HG03095 (cell line): Measurements from ENCODE around the gene HIF3A.
"Not testable (repeated sequence)": the region's sequence is repeated elsewhere in the genome, so short reads cannot be mapped to it uniquely, and the experiment has no call there.

Source experiments
- ATAC-seq: cut with Tn5 transposase; IDR thresholded peaks from one replicate; pipeline ENCODE4 v1.9.1; 2021; ENCODE audit warnings: moderate library complexity; ENCODE audit not compliant: unreplicated experiment

Gene HIF3A

DNA sequence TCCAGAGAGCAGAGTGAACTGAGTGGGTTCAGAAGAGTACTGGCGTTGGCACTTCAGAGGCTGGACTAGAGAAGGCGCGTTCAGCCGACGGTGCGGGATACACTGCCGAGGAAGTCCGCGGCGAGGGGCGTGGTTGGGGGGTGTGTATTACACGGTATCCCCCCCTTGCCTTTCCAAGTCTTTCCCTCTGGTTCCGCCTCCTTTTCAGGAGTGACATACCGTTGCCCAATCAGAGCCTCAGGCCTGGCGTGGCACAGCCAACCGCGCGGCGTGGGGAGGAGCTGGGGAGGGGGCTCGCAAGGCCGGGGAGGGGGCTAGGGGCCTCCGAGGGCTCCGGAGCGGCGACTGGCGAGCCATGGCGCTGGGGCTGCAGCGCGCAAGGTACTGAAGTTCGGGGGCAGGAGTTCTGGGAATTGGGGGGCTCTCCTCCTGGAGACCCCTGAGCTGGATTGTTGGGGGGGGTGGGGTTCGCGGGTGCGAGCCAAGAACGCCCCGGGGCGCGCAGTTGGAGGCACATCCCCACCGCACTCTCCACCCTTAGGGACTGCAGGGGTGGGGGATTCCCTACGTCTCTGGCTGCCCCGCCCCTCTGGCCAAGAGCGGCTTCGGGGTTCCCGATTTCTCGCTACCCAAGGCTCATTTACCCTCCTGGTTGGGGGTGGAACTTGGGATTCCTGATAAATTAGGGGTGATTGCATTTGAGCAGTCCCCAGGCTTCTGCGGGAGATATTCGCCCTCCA, at the start of gene HIF3A:
HIF3A (plus strand) TSS at position 321 of the 740 bp plus-strand sequence; CDS start at position 356, 35 bp downstream.
- no peak for ATAC-seq

DNA sequence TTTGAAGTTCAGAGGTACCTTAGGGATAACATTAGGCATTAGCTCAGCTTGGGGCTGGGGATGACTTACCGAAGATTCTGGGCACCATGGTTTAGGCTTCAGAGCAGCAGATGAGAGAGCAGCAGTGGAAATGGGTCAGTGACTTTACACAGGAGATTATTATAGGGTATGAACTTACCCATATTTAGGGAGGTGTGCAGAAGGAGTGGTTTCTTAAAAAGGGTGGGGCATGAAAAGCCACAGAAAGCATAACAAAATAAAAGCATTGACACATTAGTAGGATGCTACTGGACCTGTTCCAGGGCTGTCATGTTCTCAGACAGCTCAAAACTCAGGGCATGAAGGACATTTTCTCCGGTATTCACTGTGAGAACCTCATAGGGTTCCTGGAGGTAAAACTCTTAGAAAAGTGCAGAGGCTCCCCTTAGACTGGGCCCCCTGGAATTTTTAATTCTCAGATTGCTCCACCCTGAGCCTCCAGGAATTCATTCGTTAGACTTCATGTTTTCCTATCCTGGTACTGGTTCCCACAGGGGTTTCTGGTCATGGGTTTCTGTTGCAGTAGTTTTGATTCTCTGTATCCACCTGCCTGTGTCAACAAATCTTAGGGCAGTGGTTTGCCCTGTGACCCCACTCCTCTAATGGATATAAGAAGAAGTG, 46.6 kb upstream of the HIF3A start:
- no peak for ATAC-seq

DNA sequence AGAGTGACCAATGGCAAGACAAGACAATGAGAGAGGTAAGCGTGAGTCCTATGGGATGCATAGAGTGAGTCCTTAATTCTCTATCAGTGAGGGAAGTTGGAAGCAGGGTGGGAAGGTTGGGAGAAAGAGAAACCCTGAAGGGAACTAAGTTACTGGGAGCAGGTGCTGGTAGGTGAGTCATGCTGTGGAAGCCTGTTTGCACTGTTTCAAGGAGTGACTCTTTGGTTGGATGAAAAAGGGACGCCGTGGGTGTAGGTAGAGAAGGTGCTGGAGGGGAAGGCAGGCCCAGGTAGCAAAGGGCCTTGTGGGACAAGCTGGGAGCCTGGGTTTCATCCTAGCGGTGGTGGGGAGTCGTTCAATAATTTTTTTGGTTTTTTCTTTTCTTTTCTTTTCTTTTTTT, 45.4 kb upstream of the HIF3A start:
- no peak for ATAC-seq

DNA sequence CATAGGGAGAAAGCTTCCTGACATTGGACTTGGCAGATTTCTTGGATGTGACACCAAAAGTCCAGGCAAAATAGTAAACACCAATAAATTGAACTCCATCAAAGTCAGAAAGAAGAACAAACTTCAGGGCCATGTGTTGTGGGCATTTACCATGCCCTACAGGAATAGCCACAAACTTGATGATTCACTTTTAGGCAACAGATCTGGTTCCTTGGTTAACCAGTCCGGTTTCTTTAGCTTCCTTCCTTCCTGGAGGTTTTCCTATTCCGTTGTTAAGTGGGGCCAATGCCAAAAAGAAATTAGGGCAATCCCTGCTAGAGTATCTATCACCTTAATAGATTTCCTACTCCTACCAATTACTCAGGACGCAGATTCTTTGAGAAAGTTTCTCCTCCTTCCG, 42.1 kb upstream of the HIF3A start:
- ATAC-seq = no peak

DNA sequence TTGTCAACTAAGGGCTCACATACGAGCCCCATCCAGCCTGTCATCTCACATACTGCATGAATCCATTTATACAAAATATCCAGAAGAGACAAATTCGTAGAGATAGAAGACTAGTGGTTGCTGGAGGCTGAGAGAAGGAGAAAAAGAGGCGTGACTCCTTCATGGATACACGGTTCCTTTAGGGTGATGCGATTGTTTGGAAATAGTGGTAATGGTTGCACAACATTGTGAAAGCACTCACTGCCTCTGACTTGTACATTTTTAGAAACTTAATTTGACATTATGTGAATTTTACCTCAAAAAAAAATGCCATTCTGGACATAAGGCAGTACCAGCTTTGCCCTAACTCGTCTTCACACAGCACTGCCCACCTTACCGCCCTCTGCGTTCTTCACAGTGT, 40.0 kb upstream of the HIF3A start:
- ATAC-seq = no peak

DNA sequence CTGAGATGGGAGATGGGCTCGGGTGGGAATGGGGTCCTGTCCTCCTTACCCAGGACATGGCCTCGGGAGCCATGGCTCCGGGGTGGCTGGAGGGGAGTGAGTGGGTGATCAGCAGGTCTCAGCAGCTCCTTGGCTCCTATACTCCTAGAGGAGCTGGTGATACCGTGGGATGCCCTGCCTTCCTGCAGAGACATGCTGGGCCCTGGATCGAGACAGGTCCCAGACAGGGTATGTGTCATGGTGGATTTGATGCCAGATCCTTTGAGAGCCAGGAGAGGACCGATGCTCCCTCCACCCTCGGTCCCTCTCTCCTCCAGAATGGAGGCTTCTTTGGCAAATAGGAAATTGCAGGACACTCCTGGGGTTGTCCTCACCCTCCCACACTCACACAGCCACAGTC, 35.3 kb upstream of the HIF3A start:
- not testable (repeated sequence) for ATAC-seq

DNA sequence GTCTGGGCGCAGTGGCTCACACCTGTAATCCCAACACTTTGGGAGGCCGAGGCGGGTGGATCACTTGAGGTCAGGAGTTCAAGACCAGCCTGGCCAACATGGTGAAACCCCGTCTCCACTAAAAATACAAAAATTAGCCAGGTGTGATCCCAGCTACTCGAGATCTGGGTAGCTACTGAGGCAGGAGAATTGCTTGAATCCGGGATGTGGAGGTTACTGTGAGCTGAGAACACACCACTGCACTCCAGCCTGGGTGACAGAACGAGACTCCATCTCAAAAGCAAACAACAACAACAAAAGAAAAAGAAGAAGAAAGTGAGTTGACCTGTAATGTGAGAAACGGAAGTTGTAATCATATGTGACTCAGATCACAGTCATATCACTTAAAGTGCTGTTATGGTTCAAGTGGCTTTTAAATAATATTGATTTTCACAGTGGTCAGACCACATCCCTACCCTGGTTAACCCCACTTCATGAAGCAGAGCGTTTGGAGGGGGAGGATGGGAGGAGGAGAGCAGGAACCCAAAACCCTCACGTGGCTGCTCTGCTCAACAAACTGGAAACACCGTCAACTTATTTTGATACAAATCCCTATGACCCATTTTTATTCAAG, 34.1 kb upstream of the HIF3A start:
- not testable (repeated sequence) for ATAC-seq

DNA sequence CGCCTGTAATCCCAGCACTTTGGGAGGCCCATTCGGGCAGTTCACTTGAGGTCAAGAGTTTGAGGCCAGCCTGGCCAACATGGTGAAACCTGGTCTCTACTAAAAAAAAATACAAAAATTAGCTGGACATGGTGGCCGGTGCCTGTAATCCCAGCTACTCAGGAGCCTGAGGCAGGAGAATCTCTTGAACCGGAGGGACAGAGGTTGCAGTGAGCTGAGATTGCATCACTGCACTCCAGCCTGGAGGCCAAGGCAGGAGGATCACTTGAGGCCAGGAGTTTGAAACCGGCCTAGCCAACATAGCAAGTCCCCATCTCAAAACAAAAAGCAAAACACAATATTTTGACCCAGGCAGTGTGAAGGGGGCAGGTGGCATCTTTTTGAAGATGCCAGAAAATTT, 32.0 kb upstream of the HIF3A start:
- not testable (repeated sequence) for ATAC-seq

DNA sequence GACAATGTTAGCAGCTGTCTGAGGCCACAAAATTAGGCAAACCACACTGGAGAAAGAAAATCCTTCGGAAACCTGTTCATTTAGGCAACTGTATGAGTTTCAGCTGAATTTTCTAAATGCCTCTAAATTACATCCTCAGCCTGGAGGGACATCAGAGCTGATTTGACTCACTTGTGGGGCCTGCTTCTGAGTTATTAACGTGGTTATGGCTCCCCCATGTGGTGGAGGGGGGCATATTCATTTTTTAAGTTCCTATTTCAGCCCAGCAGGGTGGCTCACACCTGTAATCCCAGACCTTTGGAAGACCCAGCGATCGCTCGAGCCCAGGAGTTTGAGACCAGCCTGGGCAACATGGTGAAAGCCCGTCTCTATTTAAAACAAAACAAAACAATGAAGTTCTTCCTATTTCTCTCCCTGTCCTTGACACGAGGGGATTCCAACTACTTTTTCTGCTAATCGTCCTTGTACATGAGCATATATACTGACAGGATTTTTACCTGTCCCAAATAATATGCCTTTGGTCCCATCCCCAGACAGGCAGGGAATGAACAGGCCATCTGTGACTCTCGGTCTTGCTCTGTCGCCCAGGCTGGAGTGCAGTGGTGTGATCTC, 31.5 kb upstream of the HIF3A start:
- no peak for ATAC-seq

DNA sequence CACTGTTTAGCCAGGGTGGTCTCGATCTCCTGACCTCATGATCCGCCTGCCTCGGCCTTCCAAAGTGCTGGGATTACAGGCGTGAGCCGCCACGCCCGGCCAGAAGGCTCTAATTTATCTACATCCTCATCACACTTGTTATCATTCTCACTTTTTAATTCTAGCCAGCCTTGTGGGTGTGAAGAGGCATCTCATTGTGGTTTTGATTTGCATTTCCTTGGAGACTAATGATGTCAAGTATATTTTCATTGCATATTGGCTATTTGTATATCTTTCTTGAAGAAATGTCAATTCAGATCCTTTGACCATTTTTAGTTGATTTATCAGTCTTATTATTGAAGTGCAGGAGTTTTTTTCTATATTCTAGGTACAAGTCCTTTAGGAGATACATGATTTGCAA, 27.7 kb upstream of the HIF3A start:
- no peak for ATAC-seq

DNA sequence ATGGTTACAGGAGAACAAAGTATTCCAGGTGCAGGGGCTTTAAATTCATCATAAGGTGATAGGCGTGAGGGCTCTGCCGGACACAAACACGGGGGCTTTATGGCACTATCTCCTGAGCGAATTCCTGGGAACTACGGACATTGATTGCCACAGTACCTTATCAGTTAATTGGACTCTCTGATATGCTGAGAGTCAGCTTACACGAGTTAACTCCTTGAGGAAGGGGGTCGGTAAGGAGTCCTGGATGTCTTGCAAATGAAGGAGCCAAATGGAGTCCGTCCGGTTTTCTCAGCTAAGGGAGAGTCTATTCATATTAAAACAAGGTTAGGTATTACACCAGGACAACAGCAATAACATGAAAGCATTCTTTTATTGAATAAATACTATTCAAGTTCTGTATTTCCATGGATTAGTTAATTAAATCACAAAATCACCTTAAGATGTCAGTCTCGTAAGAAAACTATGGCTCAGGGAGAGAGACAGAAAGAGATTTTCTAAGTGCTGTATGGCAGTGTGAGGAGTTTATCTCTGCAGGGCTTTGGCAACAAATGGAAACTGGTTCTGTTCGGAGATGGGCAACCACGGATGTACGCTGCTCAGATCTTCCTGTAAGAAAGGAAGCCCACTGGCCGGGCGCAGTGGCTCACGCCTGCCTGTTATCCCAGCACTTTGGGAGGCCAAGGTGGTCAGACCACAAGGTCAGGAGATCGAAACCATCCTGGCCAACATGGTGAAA, 26.2 kb upstream of the HIF3A start:
- ATAC-seq = no peak

DNA sequence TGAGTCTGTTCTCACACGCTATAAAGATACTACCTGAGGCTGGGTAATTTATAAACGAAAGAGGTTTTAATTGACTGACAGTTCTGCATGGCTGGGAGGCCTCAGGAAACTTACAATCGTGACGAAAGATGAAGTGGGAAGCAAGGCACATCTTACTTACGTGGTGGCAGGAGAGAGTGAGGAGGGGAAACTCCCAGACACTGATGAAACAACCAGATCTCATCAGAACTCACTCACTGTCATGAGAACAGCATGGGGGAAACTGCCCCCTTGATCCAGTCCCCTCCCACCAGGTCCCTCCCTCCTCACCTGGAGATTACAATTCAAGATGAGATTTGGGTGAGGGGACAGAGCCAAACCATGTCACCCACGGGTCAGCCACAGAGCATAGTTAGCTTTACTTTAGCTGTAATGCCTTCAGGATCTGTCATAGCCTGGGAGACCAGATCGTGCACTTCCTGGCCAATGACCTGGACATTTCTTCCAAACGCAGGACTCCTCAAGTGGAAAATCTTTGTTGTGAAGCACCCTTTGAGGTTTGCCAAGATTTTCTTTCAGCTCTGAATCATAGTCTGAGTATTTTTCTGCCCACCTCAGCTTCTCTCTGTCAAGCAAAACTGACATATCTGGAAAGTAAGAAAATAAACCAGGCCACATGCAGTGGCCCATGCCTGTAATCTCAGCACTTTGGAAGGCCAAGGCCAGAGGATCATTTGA, 25.2 kb upstream of the HIF3A start:
- ATAC-seq = no peak

DNA sequence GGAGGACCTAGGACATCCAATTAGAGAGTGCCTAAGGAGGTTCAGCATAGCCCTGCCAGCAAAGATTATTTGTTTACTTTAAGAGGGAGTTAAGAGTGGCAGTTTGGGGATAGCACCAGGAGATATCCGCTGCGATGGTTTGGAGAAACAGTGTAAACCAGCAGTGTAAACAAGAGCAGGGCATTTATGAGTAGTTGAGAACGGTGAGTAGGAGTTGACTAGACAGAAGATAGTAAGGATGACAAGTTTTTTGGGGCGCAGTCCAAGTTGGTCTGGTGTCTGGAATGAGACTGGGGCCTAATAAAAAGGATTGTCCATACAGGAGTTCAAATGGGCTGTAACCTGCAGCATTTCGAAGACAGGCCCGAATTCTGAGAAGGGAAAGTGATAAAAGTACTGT, 22.9 kb upstream of the HIF3A start:
- not testable (repeated sequence) for ATAC-seq

DNA sequence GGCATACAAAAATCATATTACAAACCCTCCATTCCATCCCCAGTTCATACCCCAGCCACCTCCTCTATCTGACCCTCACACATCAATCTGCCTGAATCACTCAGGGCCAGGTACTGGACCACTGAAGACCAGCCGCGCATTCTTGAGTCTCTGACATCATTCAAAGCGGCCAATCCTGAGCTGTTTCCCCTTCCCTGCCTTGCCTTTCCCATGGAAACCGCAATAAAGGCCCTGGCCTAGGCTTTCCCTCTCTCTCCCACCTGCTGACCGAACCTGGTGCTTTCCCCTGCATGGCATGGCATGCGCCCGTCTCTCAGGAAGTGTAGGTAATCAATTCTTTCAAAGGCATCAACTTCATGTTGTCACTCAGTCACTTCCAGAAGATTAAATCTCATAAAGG, 17.7 kb upstream of the HIF3A start:
- ATAC-seq = no peak

DNA sequence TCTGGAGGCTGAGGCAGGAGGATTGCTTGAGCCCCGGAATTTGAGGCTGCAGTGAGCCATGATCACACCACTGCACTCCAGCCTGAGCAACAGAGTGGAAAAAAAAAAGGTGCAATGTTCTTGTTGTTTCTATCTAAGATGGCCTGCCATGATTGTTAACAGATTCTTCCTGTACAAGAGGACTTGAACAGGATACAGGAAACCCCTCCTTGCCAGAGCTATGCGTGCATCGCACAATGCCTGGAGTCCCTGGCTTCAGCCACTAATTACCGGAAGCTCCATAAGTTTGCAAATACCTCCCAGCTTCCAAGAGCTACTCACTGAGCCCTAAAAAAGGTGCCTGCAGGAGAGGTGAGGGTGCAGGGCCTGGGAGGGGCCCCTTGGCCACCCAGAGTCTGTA, 13.1 kb upstream of the HIF3A start:
- ATAC-seq = no peak

DNA sequence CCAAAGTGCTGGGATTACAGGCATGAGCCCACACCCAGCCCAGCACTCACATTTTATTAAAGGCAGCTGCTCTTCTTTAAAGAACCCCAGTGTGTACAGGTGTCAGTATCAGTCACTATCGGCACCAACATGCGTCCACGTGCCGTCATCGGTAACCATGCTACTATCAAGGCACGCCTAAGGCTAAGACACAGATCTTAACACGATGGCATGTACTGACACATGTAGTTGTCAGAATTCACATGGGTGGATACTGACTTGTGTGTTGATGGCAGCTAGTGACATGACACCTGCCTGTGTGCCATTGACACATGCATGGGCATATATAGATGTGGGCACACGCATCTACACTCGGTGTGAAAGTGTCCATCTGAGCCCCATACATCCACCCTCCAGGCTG, 12.2 kb upstream of the HIF3A start:
- no peak for ATAC-seq

DNA sequence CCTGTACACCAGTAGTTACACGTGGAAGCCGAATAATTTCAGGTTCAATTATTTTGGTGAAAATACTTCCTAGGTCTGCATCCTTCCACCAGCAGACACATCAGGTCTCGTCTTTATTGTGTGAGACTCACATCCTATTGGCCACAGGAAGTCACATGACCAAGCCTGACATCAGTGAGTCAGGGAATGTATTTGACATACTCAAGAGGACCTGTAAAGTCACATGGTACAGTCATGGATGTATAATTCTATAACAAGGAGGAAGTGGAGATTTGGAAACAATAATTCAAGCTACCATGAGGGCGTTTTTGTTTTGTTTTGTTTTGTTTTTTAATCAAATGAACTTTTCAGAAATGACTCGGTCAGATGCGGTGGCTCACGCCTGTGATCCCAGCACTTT, 9.3 kb upstream of the HIF3A start:
- ATAC-seq = no peak

DNA sequence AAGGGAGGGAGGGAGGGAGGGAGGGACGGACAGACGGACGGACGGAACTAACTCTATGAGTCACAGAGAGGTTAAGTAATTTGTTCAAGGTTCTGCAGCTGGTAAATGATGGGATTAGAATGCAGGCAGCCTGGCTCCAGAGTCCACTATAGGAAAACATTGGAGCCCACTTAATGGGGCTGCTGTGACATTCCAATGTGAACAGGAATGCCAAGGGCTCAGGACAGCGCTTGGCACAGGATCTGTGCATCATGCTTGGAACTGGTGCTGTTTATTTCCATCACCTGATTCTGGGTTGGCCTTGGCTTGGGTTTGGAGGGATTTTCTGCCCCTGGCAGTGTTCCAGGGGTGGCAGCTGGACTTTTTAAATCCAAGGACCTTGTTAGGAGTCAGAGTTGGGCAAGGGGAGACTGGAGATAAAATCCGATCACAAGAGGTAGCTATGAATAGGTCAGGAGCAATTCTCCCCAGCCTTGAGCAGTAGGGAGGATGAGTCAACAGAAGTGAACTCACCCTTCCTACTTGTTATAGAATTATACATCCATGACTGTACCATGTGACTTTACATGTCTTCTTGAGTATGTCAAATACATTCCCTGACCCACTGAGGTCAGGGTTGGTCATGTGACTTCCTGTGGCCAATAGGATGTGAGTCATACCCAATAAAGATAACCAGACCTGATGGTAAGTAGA, 7.8 kb upstream of the HIF3A start:
- no peak for ATAC-seq

DNA sequence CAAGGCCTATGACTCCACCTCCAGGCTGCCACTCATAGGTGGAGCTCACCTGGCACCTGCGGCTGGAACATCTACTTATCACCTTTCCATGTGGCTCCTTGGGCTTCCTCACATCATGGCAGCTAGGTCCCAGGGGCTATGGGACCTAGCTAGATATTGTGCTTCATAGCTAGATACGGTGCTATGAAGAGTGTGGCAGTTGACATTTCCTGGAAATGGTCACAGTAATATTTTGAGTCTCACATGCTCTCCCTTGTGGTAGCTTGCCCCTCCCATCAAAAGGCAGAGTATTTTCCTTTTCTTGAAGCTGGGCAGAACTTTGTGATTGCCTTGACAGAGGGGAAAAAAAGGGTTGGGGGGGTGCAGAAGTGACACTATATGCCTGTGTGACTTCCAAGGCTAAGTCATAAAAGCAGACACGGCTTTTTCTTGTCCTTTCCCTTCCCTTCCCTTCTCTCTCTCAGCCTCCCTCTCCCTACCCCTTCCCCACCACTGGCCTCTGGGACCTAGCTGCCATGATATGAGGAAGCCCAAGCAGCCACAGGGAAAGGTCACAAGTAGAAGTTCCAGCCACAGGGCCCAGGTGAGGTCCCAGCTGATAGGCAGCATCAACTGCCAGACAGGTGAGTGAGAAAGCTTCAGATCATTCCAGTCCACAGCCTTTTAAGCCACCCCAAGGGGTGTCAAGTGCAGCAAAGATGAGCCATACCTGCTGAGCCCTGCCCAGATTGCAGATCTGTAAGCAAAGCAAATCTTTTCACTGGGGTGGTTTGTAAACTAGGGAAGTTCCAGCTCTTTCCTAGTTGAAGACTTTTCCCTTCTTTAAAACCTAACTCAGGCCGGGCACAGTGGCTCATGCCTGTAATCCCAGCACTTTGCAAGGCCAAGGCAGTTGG, 6.9 kb upstream of the HIF3A start:
- ATAC-seq = no peak
